Astrocyte (in vitro differentiated cells and primary cell): ENCODE results near the gene ADORA1.

Source experiments
- EZH2 ChIP-seq: IDR thresholded peaks from 2 replicates; pipeline ENCODE4 v1.6.1; 2012; ENCODE audit warnings: mild to moderate bottlenecking, low read length, inconsistent platforms; ENCODE audit not compliant: insufficient read depth
- TF ChIP-seq, protein P1 (sequence below): IDR thresholded peaks from 2 replicates; pipeline ENCODE4 v1.5.1; 2011; ENCODE audit warnings: low read depth, mild to moderate bottlenecking, inconsistent platforms, low read length, moderate library complexity; ENCODE audit not compliant: insufficient read depth

DNA sequence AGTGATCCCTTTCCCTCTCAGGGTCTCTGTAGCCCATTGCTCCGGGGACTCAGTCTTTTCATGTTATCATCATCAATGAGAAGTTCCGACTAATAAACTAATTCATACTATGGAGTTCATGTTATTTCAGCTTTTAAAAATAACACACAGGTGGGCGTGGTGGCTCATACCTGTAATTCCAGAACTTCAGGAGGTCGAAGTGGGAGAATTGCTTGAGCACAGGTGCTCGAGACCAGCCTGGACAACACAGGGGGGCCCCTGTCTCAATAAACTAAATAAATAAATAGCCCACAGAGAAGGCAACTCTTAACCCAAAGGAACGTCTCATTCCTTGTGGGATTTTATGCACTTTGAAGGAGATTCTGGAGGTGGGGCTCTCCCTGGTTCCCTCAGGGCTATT lies 33.6 kb downstream of the ADORA1 start:
- TF ChIP-seq, protein P1, sequence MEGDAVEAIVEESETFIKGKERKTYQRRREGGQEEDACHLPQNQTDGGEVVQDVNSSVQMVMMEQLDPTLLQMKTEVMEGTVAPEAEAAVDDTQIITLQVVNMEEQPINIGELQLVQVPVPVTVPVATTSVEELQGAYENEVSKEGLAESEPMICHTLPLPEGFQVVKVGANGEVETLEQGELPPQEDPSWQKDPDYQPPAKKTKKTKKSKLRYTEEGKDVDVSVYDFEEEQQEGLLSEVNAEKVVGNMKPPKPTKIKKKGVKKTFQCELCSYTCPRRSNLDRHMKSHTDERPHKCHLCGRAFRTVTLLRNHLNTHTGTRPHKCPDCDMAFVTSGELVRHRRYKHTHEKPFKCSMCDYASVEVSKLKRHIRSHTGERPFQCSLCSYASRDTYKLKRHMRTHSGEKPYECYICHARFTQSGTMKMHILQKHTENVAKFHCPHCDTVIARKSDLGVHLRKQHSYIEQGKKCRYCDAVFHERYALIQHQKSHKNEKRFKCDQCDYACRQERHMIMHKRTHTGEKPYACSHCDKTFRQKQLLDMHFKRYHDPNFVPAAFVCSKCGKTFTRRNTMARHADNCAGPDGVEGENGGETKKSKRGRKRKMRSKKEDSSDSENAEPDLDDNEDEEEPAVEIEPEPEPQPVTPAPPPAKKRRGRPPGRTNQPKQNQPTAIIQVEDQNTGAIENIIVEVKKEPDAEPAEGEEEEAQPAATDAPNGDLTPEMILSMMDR = no peak
- no peak for TF ChIP-seq EZH2
